Nephron progenitor cell (in vitro differentiated cells): ENCODE data around the gene FMNL2.
A peak's percentile ranks its signal among the peaks of the same experiment; 100 is the strongest.

Source experiments
- DNase-seq: peaks from one replicate; pipeline ENCODE4 v3.0.0; 2021
- H3K27ac Mint-ChIP-seq: 2 replicates; pipeline ENCODE4 v1.8.0; 2021; ENCODE audit warnings: mild to moderate bottlenecking, moderate library complexity, mixed read lengths
- H3K27me3 Mint-ChIP-seq: 2 replicates; pipeline ENCODE4 v1.8.0; 2021; ENCODE audit warnings: mild to moderate bottlenecking, low read depth, mixed read lengths; ENCODE audit not compliant: poor library complexity
- H3K36me3 Mint-ChIP-seq: 2 replicates; pipeline ENCODE4 v1.8.0; 2021; ENCODE audit warnings: low read depth, mixed read lengths
- H3K4me1 Mint-ChIP-seq: 2 replicates; pipeline ENCODE4 v1.8.0; 2021; ENCODE audit warnings: mixed read lengths
- H3K4me3 Mint-ChIP-seq: 2 replicates; pipeline ENCODE4 v1.8.0; 2021; ENCODE audit warnings: mild to moderate bottlenecking, moderate library complexity, mixed read lengths
- H3K9me3 Mint-ChIP-seq: 2 replicates; pipeline ENCODE4 v1.8.0; 2021; ENCODE audit warnings: mild to moderate bottlenecking, moderate library complexity, mixed read lengths
- CTCF ChIP-seq: fragments of 200-600 bp; sonication (generic); IDR thresholded peaks from 2 replicates; pipeline ENCODE4 v1.5.0; 2021; ENCODE audit warnings: antibody characterized with exemption

FMNL2 gene

GRCh38 chr2:152349416-152349815, 14.4 kb downstream of the FMNL2 start:
- DNase-seq = no peak
- no peak overlapping the region for H3K27ac Mint-ChIP-seq
- H3K36me3 Mint-ChIP-seq = peaks cover 33% of the 10 kb centered on the region
- H3K9me3 Mint-ChIP-seq = peaks cover 7% of the 10 kb centered on the region
- no peaks in the 10 kb centered on the region for H3K27me3 Mint-ChIP-seq
- H3K4me1 Mint-ChIP-seq = peaks cover 14% of the 10 kb centered on the region
- H3K4me3 Mint-ChIP-seq = no peak overlapping the region
- no peak for TF ChIP-seq CTCF

- no peak overlapping the region for H3K4me3 Mint-ChIP-seq
- no peak for TF ChIP-seq CTCF
- DNase-seq = no peak
- H3K27me3 Mint-ChIP-seq = no peaks in the 10 kb centered on the region
- H3K27ac Mint-ChIP-seq = peak overlapping the region; percentile 10
- peaks cover 14% of the 10 kb centered on the region for H3K4me1 Mint-ChIP-seq
- peaks cover 7% of the 10 kb centered on the region for H3K9me3 Mint-ChIP-seq
- peaks cover 33% of the 10 kb centered on the region for H3K36me3 Mint-ChIP-seq
Observed at GRCh38 chr2:152350155-152350679, 15.2 kb downstream of the FMNL2 start.

- Mint-ChIP-seq H3K9me3 (peaks cover 7% of the 10 kb centered on the region), H3K27ac (no peak overlapping the region), H3K4me1 (peaks cover 12% of the 10 kb centered on the region), H3K27me3 (no peaks in the 10 kb centered on the region), H3K36me3 (peaks cover 46% of the 10 kb centered on the region), H3K4me3 (no peak overlapping the region)
- no peak for DNase-seq
- TF ChIP-seq CTCF = no peak
Observed at GRCh38 chr2:152352616-152353015, 17.6 kb downstream of the FMNL2 start.

GRCh38 chr2:152353364-152353763, 18.4 kb downstream of the FMNL2 start:
- Mint-ChIP-seq H3K27ac (no peak overlapping the region), H3K9me3 (peaks cover 7% of the 10 kb centered on the region), H3K4me3 (no peak overlapping the region), H3K27me3 (no peaks in the 10 kb centered on the region), H3K4me1 (peaks cover 5% of the 10 kb centered on the region), H3K36me3 (peaks cover 46% of the 10 kb centered on the region)
- no peak for TF ChIP-seq CTCF
- no peak for DNase-seq

- Mint-ChIP-seq H3K9me3 (peaks cover 7% of the 10 kb centered on the region), H3K4me1 (peaks cover 5% of the 10 kb centered on the region), H3K4me3 (no peak overlapping the region), H3K27me3 (no peaks in the 10 kb centered on the region), H3K36me3 (peaks cover 43% of the 10 kb centered on the region), H3K27ac (no peak overlapping the region)
- DNase-seq = no peak
- TF ChIP-seq CTCF = no peak
Observed at GRCh38 chr2:152354069-152354755, 19.2 kb downstream of the FMNL2 start.

- DNase-seq = no peak
- Mint-ChIP-seq H3K36me3 (peaks cover 42% of the 10 kb centered on the region), H3K4me1 (peaks cover 5% of the 10 kb centered on the region), H3K27ac (no peak overlapping the region), H3K9me3 (peaks cover 7% of the 10 kb centered on the region), H3K4me3 (no peak overlapping the region), H3K27me3 (no peaks in the 10 kb centered on the region)
- TF ChIP-seq CTCF = no peak
Observed at GRCh38 chr2:152354909-152355308, 19.9 kb downstream of the FMNL2 start.
